DND-41 (cell line): ENCODE results near the gene GOLGA8O.
"Not testable (repeated sequence)": the region's sequence is repeated elsewhere in the genome, so short reads cannot be mapped to it uniquely, and the experiment has no call there.

Experiments
- ATAC-seq: fragments of 200-7000 bp; cut with Tn5 transposase; 3 replicates; pipeline ENCODE4 v1.9.1; 2021; ENCODE audit warnings: low read depth; ENCODE audit not compliant: insufficient read depth
- DNase-seq: peaks from one replicate; pipeline ENCODE4 v3.0.0-alpha.2; 2020
- H2AFZ ChIP-seq: 2 replicates; pipeline ENCODE4 v1.6.0; 2012; ENCODE audit warnings: low read depth, low read length
- H3K27ac ChIP-seq: 2 replicates; pipeline ENCODE4 v1.5.1; 2012; ENCODE audit warnings: low read length, inconsistent platforms
- H3K27me3 ChIP-seq: fragments of 200-600 bp; sonication (generic); 2 replicates; pipeline ENCODE4 v1.6.0; 2012; ENCODE audit warnings: low read length, mild to moderate bottlenecking, inconsistent platforms; ENCODE audit not compliant: insufficient read depth, poor library complexity
- H3K36me3 ChIP-seq: 2 replicates; pipeline ENCODE4 v1.5.1; 2012; ENCODE audit warnings: low read length, inconsistent platforms; ENCODE audit not compliant: insufficient read depth
- H3K4me1 ChIP-seq: 2 replicates; pipeline ENCODE4 v1.5.1; 2012; ENCODE audit warnings: mild to moderate bottlenecking, low read length; ENCODE audit not compliant: insufficient read depth
- H3K4me2 ChIP-seq: 2 replicates; pipeline ENCODE4 v1.6.0; 2012; ENCODE audit warnings: mild to moderate bottlenecking, moderate library complexity, low read length, inconsistent platforms; ENCODE audit not compliant: insufficient read depth
- H3K4me3 ChIP-seq, 2 experiments: fragments of 200-600 bp in 1 of 2; shearing (Covaris generic) in 1 of 2; 2 replicates each; pipeline ENCODE4 v1.5.1; 2012 to 2016; ENCODE audit warnings: inconsistent platforms in 2 of 2, low read length in 2 of 2, mild to moderate bottlenecking in 2 of 2, low read depth in 1 of 2, moderate library complexity in 1 of 2
- H3K79me2 ChIP-seq: 2 replicates; pipeline ENCODE4 v1.6.0; 2012; ENCODE audit warnings: low read length, inconsistent platforms; ENCODE audit not compliant: insufficient read depth
- H3K9ac ChIP-seq: 2 replicates; pipeline ENCODE4 v1.6.0; 2012; ENCODE audit warnings: low read depth, mild to moderate bottlenecking, inconsistent platforms, low read length, moderate library complexity
- H3K9me3 ChIP-seq: 2 replicates; pipeline ENCODE4 v1.5.1; 2012; ENCODE audit warnings: low read length, moderate library complexity, mild to moderate bottlenecking, inconsistent platforms; ENCODE audit not compliant: insufficient read depth, severe bottlenecking
- H4K20me1 ChIP-seq: 2 replicates; pipeline ENCODE4 v1.6.0; 2012; ENCODE audit warnings: low read length; ENCODE audit not compliant: insufficient read depth
- TF ChIP-seq, protein P1 (sequence below): IDR thresholded peaks from 2 replicates; pipeline ENCODE4 v1.5.1; 2012; ENCODE audit warnings: borderline replicate concordance, low read length, moderate library complexity, mild to moderate bottlenecking; ENCODE audit not compliant: poor library complexity, severe bottlenecking; ENCODE audit errors: extremely low read depth

The GOLGA8O gene

DNA sequence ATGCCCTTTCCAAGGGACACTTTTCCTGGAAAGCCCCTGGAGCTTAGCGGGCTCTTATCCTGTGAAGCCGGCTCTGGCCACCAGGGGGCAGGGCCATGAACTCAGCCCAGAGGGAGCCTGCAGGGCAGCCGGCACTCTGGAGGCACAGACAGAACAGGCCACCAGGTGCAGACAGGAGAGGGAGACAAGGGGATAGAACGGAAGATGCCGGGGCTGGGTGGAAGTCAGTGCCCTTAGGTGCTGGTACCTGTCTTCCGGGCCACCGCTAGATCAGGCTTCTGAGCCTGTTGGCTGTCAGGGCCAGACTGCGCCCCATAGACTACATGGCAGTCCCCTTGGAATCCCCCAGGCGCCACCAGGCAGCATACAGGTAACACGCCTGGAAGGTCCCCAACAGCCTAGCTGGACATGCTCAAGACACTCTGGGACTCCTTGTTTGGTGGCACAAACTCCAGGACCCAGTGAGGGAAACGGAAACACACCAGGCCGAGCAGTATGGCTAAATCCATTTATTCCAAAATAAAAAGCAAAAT, 14.9 kb downstream of the GOLGA8O start:
- not testable (repeated sequence) for H4K20me1 ChIP-seq, H3K27me3 ChIP-seq, H3K9me3 ChIP-seq, H3K36me3 ChIP-seq, H3K27ac ChIP-seq, H3K4me3 ChIP-seq, DNase-seq, H3K4me1 ChIP-seq, H2AFZ ChIP-seq, H3K9ac ChIP-seq, H3K79me2 ChIP-seq, H3K4me2 ChIP-seq
- peak; percentile 70; the same call in 2 of the 3 replicates for ATAC-seq

DNA sequence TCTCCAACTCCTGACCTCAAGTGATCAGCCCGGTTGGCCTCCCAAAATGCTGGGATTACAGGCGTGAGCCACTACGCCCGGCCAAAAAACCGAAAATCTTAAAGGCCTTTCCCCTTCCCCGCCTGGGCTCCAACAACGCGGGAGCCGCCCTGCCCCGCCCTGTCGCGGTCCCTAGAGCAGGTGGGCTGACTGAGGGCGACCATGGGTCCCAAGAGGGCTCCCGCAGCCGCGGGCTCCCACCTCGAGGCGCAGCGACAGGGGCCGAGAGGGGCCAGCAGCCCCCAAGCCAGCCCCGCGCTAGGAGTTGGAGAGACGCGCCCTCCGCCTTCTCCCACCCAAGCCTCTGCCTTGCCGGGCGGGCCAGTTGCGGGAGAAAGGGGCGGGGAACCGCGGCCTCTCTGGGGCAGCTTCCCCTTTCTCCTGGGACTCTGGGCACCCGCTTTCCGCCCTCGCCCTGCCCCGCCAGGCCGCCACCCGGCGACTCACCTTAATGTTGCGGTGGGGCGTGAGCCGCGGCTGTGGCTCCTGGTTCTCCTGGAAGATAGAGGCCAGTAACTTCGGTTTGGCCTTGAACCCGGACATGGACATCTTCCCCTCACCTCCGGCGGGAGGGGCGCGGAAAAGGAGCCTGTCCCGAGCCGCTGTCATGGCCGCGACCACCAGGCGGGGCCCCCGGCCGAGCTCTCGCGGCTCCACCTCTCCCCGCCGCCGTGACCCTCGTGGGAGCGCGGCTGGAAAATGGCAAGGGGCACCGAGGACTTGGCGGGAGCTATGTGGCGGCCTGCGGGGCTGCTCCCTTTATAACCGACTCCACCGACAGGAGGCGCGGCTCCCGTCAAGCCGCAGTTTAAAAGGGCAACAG, 21.1 kb downstream of the GOLGA8O start:
- H3K4me3 ChIP-seq, H2AFZ ChIP-seq, H3K27ac ChIP-seq, H3K9me3 ChIP-seq, H3K4me2 ChIP-seq, H3K4me1 ChIP-seq, H3K79me2 ChIP-seq, H3K36me3 ChIP-seq, H3K9ac ChIP-seq, H3K27me3 ChIP-seq, H4K20me1 ChIP-seq, DNase-seq: not testable (repeated sequence)
- peak; percentile 72 for ATAC-seq

DNA sequence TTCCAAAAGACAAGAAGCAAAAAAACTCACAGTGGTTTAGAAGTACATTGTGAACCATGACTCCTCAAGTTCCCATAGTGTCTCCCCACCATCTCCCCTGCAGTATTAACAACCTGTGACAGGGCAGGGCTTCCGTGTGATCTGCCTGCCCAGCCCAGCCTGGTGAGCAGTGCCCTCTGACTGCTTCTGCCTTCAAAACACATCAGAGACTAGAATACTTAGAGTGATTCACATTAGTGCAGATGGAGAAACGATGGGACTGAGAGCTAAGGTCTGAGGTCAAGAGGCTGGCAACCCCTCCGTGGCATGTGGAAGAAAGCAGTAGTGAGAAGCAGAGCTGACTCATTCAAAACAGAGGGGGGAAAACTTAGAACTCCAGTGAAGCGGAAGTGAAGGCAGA, 27.8 kb downstream of the GOLGA8O start:
- not testable (repeated sequence) for H3K9ac ChIP-seq, H3K4me2 ChIP-seq, H3K27ac ChIP-seq, H3K4me1 ChIP-seq, DNase-seq, H3K79me2 ChIP-seq, H3K4me3 ChIP-seq, H3K36me3 ChIP-seq, H3K9me3 ChIP-seq, ATAC-seq, H3K27me3 ChIP-seq, H2AFZ ChIP-seq, H4K20me1 ChIP-seq

DNA sequence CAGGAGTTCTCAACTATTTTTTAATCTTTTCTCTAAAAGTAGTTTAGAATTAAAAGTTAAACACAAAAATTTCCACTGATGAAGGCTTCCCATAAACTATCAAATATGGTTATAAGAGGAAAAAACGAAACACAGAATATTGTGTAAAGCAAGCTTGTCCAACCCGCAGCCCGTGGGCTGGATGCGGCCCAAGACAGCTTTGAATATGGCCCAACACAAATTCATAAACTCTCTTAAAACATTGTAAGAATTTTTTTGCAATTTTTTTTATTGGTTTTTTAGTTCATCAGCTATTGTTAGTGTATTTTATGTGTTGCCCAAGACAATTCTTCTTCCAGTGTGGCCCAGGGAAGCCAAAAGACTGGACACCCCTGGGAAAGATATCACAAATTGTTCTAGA, 28.9 kb downstream of the GOLGA8O start:
- not testable (repeated sequence) for H3K4me3 ChIP-seq, H3K27ac ChIP-seq, DNase-seq, H3K4me2 ChIP-seq, H3K27me3 ChIP-seq, H3K9ac ChIP-seq, H2AFZ ChIP-seq, H4K20me1 ChIP-seq, H3K4me1 ChIP-seq, H3K9me3 ChIP-seq, H3K79me2 ChIP-seq, ATAC-seq, H3K36me3 ChIP-seq

DNA sequence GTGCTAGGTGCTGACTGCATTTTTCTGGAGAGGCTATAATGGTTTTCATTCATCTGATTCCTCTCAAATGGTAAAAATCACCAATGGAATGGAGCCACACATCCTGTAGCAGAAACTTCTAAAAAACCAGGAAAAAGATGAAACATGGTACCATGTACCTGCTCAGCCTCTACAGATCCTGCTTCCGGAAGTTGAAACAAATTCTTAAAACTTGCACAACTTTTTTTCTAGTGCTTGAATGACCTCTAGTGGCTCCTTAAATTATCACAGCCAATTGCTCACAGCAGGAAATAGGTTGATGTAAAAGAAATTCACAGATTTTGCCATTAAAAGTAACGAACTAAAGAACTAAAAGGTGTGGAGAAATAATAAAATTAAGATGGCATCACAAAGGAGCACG, 47.5 kb downstream of the GOLGA8O start:
- TF ChIP-seq, protein P1, sequence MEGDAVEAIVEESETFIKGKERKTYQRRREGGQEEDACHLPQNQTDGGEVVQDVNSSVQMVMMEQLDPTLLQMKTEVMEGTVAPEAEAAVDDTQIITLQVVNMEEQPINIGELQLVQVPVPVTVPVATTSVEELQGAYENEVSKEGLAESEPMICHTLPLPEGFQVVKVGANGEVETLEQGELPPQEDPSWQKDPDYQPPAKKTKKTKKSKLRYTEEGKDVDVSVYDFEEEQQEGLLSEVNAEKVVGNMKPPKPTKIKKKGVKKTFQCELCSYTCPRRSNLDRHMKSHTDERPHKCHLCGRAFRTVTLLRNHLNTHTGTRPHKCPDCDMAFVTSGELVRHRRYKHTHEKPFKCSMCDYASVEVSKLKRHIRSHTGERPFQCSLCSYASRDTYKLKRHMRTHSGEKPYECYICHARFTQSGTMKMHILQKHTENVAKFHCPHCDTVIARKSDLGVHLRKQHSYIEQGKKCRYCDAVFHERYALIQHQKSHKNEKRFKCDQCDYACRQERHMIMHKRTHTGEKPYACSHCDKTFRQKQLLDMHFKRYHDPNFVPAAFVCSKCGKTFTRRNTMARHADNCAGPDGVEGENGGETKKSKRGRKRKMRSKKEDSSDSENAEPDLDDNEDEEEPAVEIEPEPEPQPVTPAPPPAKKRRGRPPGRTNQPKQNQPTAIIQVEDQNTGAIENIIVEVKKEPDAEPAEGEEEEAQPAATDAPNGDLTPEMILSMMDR: peak; percentile 28
- peak; percentile 44; the same call in 1 of the 3 replicates for ATAC-seq

DNA sequence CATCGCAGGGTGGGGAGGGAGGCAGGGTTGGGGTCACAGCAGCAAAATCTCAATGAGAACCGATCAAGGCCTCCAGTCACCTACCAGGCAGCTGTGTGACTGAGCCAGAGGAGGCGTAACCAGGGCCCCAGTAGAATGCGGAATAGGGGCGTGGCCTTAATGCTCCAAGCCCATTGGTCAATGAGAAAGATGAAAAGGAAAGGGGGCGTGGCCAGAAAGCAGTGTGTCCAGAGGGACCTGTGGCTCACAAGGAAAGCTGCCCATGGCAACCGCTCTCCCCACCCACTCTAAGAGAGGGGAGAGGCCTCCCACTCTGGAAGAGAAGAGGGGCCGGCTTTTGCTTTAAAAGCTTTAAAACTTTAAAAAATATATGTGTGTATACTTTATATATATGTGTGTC, 52.2 kb downstream of the GOLGA8O start, which contains the start of gene GOLGA8K:
Gene GOLGA8K, minus strand, starts transcription at position 101 of the 400 bp plus-strand sequence. Its CDS starts 98 bp downstream, at position 3.
- not testable (repeated sequence) for H3K27ac ChIP-seq, H3K27me3 ChIP-seq, H2AFZ ChIP-seq, H3K79me2 ChIP-seq, DNase-seq, H4K20me1 ChIP-seq, H3K4me2 ChIP-seq, H3K9me3 ChIP-seq, H3K4me3 ChIP-seq, H3K4me1 ChIP-seq, H3K36me3 ChIP-seq, ATAC-seq, H3K9ac ChIP-seq

More for the DNA sequence above, 47.5 kb downstream of the GOLGA8O start:
- not testable (repeated sequence) for DNase-seq, H4K20me1 ChIP-seq, H3K9ac ChIP-seq, H2AFZ ChIP-seq, H3K79me2 ChIP-seq, H3K27me3 ChIP-seq, H3K4me1 ChIP-seq, H3K36me3 ChIP-seq, H3K4me3 ChIP-seq, H3K4me2 ChIP-seq, H3K9me3 ChIP-seq, H3K27ac ChIP-seq

DNA sequence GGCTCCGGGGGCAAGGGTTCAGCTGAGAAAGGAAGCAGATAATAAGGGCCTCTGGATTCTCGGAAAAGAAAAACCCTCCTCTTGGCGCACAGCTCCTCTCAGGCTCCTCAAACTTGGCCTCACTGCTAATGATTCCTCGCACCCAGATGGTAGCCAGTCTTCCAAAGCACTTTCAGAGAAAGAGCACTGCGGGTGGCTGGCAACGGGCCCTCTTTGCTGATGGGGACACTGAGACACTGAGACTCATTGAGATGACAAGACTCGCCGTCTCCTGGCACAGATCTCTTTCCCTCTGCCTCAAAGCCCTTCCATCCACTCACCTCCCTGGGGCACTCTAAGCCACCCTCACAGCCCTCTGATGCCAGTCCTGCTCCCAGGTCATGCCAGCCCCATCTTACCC, 58.9 kb downstream of the GOLGA8O start:
- H3K27ac ChIP-seq, H3K4me3 ChIP-seq, H3K9me3 ChIP-seq, DNase-seq, H3K36me3 ChIP-seq, H3K27me3 ChIP-seq, H3K4me1 ChIP-seq, H2AFZ ChIP-seq, ATAC-seq, H3K9ac ChIP-seq, H3K79me2 ChIP-seq, H3K4me2 ChIP-seq, H4K20me1 ChIP-seq: not testable (repeated sequence)
